MM.1S (cell line): ENCODE data around the gene SLC49A4.

Experiments
- EZH2 ChIP-seq: fragments of 300-600 bp; sonication (generic); optimal IDR thresholded peaks from 2 replicates; pipeline ENCODE3; 2017; ENCODE audit warnings: low read depth, mild to moderate bottlenecking, antibody characterized with exemption, low read length, mixed read lengths
- EZH2phosphoT487 ChIP-seq: fragments of 300-600 bp; sonication (generic); IDR thresholded peaks from 2 replicates; pipeline ENCODE4 v1.6.1; 2018; ENCODE audit warnings: antibody characterized with exemption, low read length

- TF ChIP-seq EZH2, result no peak
- no peak for TF ChIP-seq EZH2phosphoT487
Measured at GRCh38 chr3:122912772-122913538, 118.1 kb downstream of the SLC49A4 start.
